CD4-positive, alpha-beta T cell treated with Interleukin-10 for 1 hour (primary cell): Measurements from ENCODE around the gene STKLD1.

ENCODE experiments used
- DNase-seq: peaks from one replicate; pipeline ENCODE4 v3.0.0-alpha.2; 2020

The STKLD1 gene

GRCh38 chr9:133420392-133420827 lies 44.2 kb downstream of the STKLD1 start:
- DNase-seq: peak; percentile 35

GRCh38 chr9:133421615-133422542 lies 45.7 kb downstream of the STKLD1 start, which contains the start of gene ADAMTS13:
Gene ADAMTS13 (plus strand): TSS chr9:133422367. CDS start chr9:133422444, 77 bp downstream.
- DNase-seq: peak; percentile 31

- DNase-seq: no peak
These were observed 47.0 kb downstream of the STKLD1 start for GRCh38 chr9:133423216-133423615.

- no peak for DNase-seq
These were observed 48.0 kb downstream of the STKLD1 start for GRCh38 chr9:133424187-133424586.

- no peak for DNase-seq
These were observed 49.0 kb downstream of the STKLD1 start for GRCh38 chr9:133425049-133425632.

- no peak for DNase-seq
These were observed 49.8 kb downstream of the STKLD1 start for GRCh38 chr9:133426011-133426410.

- DNase-seq: no peak
These were observed 51.6 kb downstream of the STKLD1 start for GRCh38 chr9:133427658-133428348.

GRCh38 chr9:133428617-133429101 lies 52.5 kb downstream of the STKLD1 start:
- DNase-seq: no peak

GRCh38 chr9:133429214-133429613 lies 53.0 kb downstream of the STKLD1 start:
- DNase-seq: no peak

- no peak for DNase-seq
These were observed 53.5 kb downstream of the STKLD1 start for GRCh38 chr9:133429641-133430161.

GRCh38 chr9:133430244-133430643 lies 54.1 kb downstream of the STKLD1 start:
- DNase-seq: no peak

- no peak for DNase-seq
These were observed 57.2 kb downstream of the STKLD1 start for GRCh38 chr9:133433351-133433843.

- DNase-seq: no peak
These were observed 60.5 kb downstream of the STKLD1 start for GRCh38 chr9:133436681-133437080.

GRCh38 chr9:133437753-133438531 lies 61.8 kb downstream of the STKLD1 start:
- no peak for DNase-seq

- DNase-seq: no peak
These were observed 63.2 kb downstream of the STKLD1 start for GRCh38 chr9:133439337-133439736.

GRCh38 chr9:133440874-133441273 lies 64.7 kb downstream of the STKLD1 start:
- DNase-seq: no peak

- DNase-seq: no peak
These were observed 65.4 kb downstream of the STKLD1 start for GRCh38 chr9:133441571-133441970.

- no peak for DNase-seq
These were observed 67.1 kb downstream of the STKLD1 start for GRCh38 chr9:133443248-133443647.

GRCh38 chr9:133443982-133444381 lies 67.8 kb downstream of the STKLD1 start:
- no peak for DNase-seq

GRCh38 chr9:133445293-133445969 lies 69.3 kb downstream of the STKLD1 start:
- DNase-seq: no peak

- DNase-seq: no peak
These were observed 72.4 kb downstream of the STKLD1 start for GRCh38 chr9:133448487-133448972.
